HepG2 (cell line): ENCODE results near the gene BABAM1. TPM values are rescaled to one million over a fixed set of nuclear protein-coding genes. Genes with fewer than 3 reads are reported as not detected.

Experiments
- CENPX ChIP-seq: sonication (generic); formaldehyde crosslinking; IDR thresholded peaks from 2 replicates; pipeline ENCODE4 v1.9.0; 2021; ENCODE audit warnings: mild to moderate bottlenecking, missing genetic modification reagents, moderate library complexity
- FOXJ3 ChIP-seq: sonication (generic); formaldehyde crosslinking; IDR thresholded peaks from 2 replicates; pipeline ENCODE4 v1.4.0; 2020; ENCODE audit warnings: missing genetic modification reagents, mild to moderate bottlenecking, borderline replicate concordance
- MAFK ChIP-seq, 2 experiments: IDR thresholded peaks in 1 of 2; conservative IDR thresholded peaks in 1 of 2; 2 replicates each; pipeline ENCODE4 v1.6.1; 2011; ENCODE audit warnings: improper control_type of control experiment in 2 of 2, low read length in 2 of 2
- NR2F1 ChIP-seq, 2 experiments: fragments of 450-650 bp in 1 of 2; formaldehyde crosslinking in 1 of 2; IDR thresholded peaks; 2 replicates each; pipeline versions ENCODE4 v1.5.0 to v1.6.1; 2016 to 2020; ENCODE audit warnings: mild to moderate bottlenecking in 1 of 2, missing compliant biosample characterization in 1 of 2, missing genetic modification reagents in 1 of 2, moderate library complexity in 1 of 2
- RARG ChIP-seq: sonication (generic); formaldehyde crosslinking; IDR thresholded peaks from 2 replicates; pipeline ENCODE4 v1.4.0; 2020; ENCODE audit warnings: low read depth, mild to moderate bottlenecking, missing genetic modification reagents
- RBAK ChIP-seq: sonication (generic); formaldehyde crosslinking; IDR thresholded peaks from 2 replicates; pipeline ENCODE4 v1.5.1; 2020; ENCODE audit warnings: mild to moderate bottlenecking, missing genetic modification reagents
- SMARCC2 ChIP-seq: fragments of 450-650 bp; IDR thresholded peaks from 2 replicates; pipeline ENCODE4 v1.6.1; 2017; ENCODE audit warnings: antibody characterized with exemption, mild to moderate bottlenecking
- ZNF205 ChIP-seq: IDR thresholded peaks from 2 replicates; pipeline ENCODE4 v1.6.1; 2018; ENCODE audit warnings: missing biosample characterization, missing genetic modification reagents
- ZNF33A ChIP-seq: sonication (generic); formaldehyde crosslinking; IDR thresholded peaks from 2 replicates; pipeline ENCODE4 v1.5.1; 2020; ENCODE audit warnings: missing genetic modification reagents, mild to moderate bottlenecking, moderate library complexity, borderline replicate concordance
- ZNF343 ChIP-seq: sonication (generic); formaldehyde crosslinking; IDR thresholded peaks from 2 replicates; pipeline ENCODE4 v1.4.0; 2020; ENCODE audit warnings: mild to moderate bottlenecking, missing genetic modification reagents
- ZNF496 ChIP-seq: sonication (generic); formaldehyde crosslinking; IDR thresholded peaks from 2 replicates; pipeline ENCODE4 v1.8.1; 2023; ENCODE audit warnings: mild to moderate bottlenecking, moderate library complexity, missing genetic modification reagents; ENCODE audit not compliant: insufficient replicate concordance
- ZNF558 ChIP-seq: sonication (generic); formaldehyde crosslinking; IDR thresholded peaks from 2 replicates; pipeline ENCODE4 v1.9.0; 2022; ENCODE audit warnings: mild to moderate bottlenecking, missing genetic modification reagents, borderline replicate concordance
- polyA plus RNA-seq, 8 experiments: library from polyadenylated mRNA; depleted of rRNA in 3 of 8; stranded (reverse) in 7 of 8; unstranded in 1 of 8; fragments of >200 nt; fragmentation: Illumina TruSeq in 4 of 8; extraction: Trizol in 4 of 8; gene quantifications; 2 replicates each; pipeline versions ENCODE4 v1.2.1 to v1.2.3, GENCODE V29; 2011 to 2016; ENCODE audit warnings: low read depth in 4 of 8, missing spikeins in 1 of 8, mixed read lengths in 1 of 8; ENCODE audit not compliant: insufficient read depth in 1 of 8
- total RNA-seq, 5 experiments: library from RNA; depleted of rRNA; stranded (reverse); fragments of >200 nt; fragmentation: Illumina TruSeq; extraction: Trizol; gene quantifications; 2 replicates each; pipeline ENCODE4 v1.2.3, GENCODE V29; 2016; ENCODE audit warnings: low read depth in 1 of 5
- TF ChIP-seq, protein P1 (sequence below): IDR thresholded peaks from 2 replicates; pipeline ENCODE4 v1.6.1; 2018; ENCODE audit warnings: missing genetic modification reagents
- TF ChIP-seq, protein P2 (sequence below): sonication (generic); formaldehyde crosslinking; IDR thresholded peaks from 2 replicates; pipeline ENCODE4 v1.9.0; 2022; ENCODE audit warnings: low read depth, missing genetic modification reagents
- TF ChIP-seq, protein P3 (sequence below): sonication (generic); formaldehyde crosslinking; conservative IDR thresholded peaks from 2 replicates; pipeline ENCODE4 v1.4.0; 2020; ENCODE audit warnings: missing genetic modification reagents
- TF ChIP-seq, protein P4 (sequence below): sonication (generic); formaldehyde crosslinking; conservative IDR thresholded peaks from 2 replicates; pipeline ENCODE4 v1.8.0; 2022; ENCODE audit warnings: low read depth, missing genetic modification reagents
- TF ChIP-seq, protein P5 (sequence below): sonication (generic); formaldehyde crosslinking; IDR thresholded peaks from 2 replicates; pipeline ENCODE4 v1.8.1; 2023; ENCODE audit warnings: mild to moderate bottlenecking, moderate library complexity, missing genetic modification reagents
- TF ChIP-seq, protein P6 (sequence below): sonication (generic); formaldehyde crosslinking; IDR thresholded peaks from 2 replicates; pipeline ENCODE4 v1.5.1; 2020; ENCODE audit warnings: mild to moderate bottlenecking, moderate library complexity, missing genetic modification reagents

Gene BABAM1
- total and polyA plus RNA-seq, 2 of the 13 experiments (the other 11 are each of a cell fraction or from before 2014, with no cell fraction given), result 70.0 to 82.0 TPM

DNA sequence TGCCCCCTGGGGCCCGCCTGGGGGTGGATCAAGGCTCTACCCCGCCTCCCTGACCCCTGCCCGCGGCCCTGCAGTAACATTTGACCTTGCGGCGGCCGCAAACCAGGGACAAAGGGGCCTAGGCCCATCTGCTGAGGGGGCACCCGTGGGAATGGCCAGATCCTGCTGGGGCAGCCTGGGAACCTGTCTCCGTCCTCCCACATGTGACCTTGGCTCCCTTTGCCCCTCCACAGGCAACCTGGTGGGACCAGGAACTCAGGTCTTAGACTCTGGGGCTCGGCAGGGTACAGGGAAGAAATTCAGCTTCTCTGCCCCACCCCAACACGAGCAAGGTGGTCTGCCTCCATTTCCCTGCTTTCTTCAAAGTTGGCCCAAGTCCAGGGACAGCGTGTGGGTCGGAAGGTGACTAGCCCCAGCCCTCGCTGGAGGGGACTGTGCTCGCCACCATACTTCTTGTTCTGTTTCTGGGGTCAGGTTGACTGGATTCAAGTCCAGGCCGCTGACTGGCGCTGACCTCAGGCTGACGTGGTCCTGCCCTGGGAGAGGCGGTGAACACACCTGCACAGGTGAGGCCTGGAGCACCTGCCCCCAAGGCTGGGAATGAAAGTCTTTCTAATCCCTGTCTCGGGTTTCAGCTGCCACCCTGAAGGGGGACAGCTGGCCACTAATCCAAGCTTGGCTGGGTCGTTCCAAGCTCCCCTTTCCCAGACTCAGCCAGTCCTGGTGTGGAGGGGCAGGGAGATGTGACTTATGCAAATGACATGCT is 19.0 kb upstream of the BABAM1 start (continued):
- TF ChIP-seq, protein P1, sequence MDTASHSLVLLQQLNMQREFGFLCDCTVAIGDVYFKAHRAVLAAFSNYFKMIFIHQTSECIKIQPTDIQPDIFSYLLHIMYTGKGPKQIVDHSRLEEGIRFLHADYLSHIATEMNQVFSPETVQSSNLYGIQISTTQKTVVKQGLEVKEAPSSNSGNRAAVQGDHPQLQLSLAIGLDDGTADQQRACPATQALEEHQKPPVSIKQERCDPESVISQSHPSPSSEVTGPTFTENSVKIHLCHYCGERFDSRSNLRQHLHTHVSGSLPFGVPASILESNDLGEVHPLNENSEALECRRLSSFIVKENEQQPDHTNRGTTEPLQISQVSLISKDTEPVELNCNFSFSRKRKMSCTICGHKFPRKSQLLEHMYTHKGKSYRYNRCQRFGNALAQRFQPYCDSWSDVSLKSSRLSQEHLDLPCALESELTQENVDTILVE (CRISPR knock-in tag), result peak; percentile 75; the same call in 1 of the 2 replicates
- peak; percentile 53; the same call in 1 of the 2 replicates for TF ChIP-seq ZNF205 (CRISPR knock-in tag)
- TF ChIP-seq, protein P2, sequence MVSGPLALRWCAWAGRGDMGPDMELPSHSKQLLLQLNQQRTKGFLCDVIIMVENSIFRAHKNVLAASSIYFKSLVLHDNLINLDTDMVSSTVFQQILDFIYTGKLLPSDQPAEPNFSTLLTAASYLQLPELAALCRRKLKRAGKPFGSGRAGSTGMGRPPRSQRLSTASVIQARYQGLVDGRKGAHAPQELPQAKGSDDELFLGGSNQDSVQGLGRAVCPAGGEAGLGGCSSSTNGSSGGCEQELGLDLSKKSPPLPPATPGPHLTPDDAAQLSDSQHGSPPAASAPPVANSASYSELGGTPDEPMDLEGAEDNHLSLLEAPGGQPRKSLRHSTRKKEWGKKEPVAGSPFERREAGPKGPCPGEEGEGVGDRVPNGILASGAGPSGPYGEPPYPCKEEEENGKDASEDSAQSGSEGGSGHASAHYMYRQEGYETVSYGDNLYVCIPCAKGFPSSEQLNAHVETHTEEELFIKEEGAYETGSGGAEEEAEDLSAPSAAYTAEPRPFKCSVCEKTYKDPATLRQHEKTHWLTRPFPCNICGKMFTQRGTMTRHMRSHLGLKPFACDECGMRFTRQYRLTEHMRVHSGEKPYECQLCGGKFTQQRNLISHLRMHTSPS (CRISPR knock-in tag), result peak; percentile 90
- no peak for TF ChIP-seq CENPX (CRISPR knock-in tag)
- TF ChIP-seq, protein P3, sequence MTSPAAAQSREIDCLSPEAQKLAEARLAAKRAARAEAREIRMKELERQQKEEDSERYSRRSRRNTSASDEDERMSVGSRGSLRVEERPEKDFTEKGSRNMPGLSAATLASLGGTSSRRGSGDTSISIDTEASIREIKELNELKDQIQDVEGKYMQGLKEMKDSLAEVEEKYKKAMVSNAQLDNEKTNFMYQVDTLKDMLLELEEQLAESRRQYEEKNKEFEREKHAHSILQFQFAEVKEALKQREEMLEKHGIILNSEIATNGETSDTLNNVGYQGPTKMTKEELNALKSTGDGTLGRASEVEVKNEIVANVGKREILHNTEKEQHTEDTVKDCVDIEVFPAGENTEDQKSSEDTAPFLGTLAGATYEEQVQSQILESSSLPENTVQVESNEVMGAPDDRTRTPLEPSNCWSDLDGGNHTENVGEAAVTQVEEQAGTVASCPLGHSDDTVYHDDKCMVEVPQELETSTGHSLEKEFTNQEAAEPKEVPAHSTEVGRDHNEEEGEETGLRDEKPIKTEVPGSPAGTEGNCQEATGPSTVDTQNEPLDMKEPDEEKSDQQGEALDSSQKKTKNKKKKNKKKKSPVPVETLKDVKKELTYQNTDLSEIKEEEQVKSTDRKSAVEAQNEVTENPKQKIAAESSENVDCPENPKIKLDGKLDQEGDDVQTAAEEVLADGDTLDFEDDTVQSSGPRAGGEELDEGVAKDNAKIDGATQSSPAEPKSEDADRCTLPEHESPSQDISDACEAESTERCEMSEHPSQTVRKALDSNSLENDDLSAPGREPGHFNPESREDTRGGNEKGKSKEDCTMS, result no peak
- TF ChIP-seq, protein P4, sequence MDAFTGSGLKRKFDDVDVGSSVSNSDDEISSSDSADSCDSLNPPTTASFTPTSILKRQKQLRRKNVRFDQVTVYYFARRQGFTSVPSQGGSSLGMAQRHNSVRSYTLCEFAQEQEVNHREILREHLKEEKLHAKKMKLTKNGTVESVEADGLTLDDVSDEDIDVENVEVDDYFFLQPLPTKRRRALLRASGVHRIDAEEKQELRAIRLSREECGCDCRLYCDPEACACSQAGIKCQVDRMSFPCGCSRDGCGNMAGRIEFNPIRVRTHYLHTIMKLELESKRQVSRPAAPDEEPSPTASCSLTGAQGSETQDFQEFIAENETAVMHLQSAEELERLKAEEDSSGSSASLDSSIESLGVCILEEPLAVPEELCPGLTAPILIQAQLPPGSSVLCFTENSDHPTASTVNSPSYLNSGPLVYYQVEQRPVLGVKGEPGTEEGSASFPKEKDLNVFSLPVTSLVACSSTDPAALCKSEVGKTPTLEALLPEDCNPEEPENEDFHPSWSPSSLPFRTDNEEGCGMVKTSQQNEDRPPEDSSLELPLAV (CRISPR knock-in tag), result no peak
- no peak for TF ChIP-seq ZNF558
- no peak for TF ChIP-seq MAFK (conservative IDR thresholded peaks at IDR 0.05 in 1 of 2, IDR thresholded peaks at IDR 0.05 in 1 of 2; ENCODE audit: low read length in 2 of 2)
- no peak for TF ChIP-seq SMARCC2
- TF ChIP-seq ZNF33A, result no peak
- TF ChIP-seq RARG, result no peak
- peak; percentile 100 for TF ChIP-seq NR2F1 (CRISPR knock-in tag; IDR thresholded peaks at IDR 0.05)
- TF ChIP-seq RBAK (CRISPR knock-in tag), result no peak
- no peak for TF ChIP-seq ZNF496 (CRISPR knock-in tag)
- peak; percentile 61; the same call in 1 of the 2 replicates for TF ChIP-seq FOXJ3 (CRISPR knock-in tag)
- TF ChIP-seq, protein P5, sequence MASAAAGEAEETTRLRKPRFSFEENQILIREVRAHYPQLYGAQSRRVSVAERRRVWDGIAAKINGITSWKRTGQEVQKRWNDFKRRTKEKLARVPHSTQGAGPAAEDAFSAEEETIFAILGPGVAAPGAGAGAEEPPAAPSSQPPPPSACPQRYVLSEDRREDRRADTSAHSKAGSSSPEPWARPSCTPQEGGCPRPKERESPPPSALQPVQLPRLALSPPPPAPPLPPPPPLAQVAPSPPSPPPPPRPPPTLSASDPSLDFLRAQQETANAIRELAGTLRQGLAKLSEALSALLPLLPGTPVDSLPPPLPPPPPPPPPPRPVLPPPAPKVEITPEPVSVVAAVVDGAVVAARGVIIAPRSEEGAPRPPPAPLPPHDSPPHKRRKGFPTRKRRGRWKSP (CRISPR knock-in tag), result 0 out of 2 replicates have a peak, but pooled peaks have one; percentile 63
- TF ChIP-seq, protein P6, sequence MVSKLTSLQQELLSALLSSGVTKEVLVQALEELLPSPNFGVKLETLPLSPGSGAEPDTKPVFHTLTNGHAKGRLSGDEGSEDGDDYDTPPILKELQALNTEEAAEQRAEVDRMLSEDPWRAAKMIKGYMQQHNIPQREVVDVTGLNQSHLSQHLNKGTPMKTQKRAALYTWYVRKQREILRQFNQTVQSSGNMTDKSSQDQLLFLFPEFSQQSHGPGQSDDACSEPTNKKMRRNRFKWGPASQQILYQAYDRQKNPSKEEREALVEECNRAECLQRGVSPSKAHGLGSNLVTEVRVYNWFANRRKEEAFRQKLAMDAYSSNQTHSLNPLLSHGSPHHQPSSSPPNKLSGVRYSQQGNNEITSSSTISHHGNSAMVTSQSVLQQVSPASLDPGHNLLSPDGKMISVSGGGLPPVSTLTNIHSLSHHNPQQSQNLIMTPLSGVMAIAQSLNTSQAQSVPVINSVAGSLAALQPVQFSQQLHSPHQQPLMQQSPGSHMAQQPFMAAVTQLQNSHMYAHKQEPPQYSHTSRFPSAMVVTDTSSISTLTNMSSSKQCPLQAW (CRISPR knock-in tag), result peak; percentile 88
- TF ChIP-seq ZNF343 (CRISPR knock-in tag), result peak; percentile 84; the same call in 1 of the 2 replicates
